Measurements from ENCODE around the gene ENO1.
A peak's percentile ranks its signal among the peaks of the same experiment; 100 is the strongest.
"Not testable (repeated sequence)": the region's sequence is repeated elsewhere in the genome, so short reads cannot be mapped to it uniquely, and the experiment has no call there.

ENO1 gene

GRCh38 chr1:8841395-8841794, 37.1 kb downstream of the ENO1 start:
- no peak for DNase-seq

DNA sequence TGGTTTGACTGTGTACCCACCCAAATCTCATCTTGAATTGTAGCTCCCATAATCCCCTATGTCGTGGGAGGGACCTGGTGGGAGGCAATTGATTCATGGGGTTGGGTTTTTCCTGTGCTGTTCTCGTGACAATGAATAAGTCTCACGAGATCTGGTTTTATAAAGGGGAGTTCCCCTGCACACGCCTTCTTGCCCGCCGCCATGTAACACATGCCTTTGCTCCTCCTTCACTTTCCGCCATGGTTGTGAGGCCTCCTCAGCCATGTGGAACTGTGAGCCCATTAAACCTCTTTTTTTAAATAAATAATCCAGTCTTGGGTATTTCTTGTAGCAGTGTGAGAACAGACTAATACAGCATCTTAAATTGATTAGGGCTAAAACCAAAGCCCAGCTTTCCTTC, 38.5 kb downstream of the ENO1 start:
- DNase-seq: no peak

GRCh38 chr1:8835941-8836643, 42.4 kb downstream of the ENO1 start:
- DNase-seq: no peak

GRCh38 chr1:8831340-8831739, 47.1 kb downstream of the ENO1 start:
- no peak for DNase-seq

GRCh38 chr1:8830732-8831131, 47.8 kb downstream of the ENO1 start:
- DNase-seq: not testable (repeated sequence)

DNA sequence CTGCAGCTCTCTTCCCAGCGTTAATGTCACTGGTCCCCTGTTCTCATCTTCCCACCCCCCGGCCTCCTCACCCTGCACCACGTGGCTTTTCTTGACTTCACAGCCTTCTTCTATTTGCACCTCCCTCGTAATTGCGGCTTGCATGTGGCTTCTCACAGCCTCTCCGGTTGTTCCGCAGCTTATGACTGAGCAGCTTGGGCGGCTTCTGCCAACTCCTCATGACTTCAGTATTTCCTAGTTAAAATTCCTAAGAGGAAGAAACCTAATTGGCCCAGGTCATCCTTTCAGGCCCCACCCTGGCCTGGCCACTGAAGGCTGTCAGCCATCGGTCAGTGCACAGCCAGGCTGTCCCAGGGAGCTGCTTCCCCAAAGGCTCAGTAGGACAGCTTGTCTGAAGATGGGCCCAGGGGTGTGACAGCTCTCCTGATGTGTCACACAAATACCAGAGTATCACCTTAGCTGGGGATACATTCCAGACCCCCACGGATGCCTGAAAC, 52.5 kb downstream of the ENO1 start:
- DNase-seq: no peak

- no peak for DNase-seq
Measured at GRCh38 chr1:8823295-8823664, 55.2 kb downstream of the ENO1 start.

GRCh38 chr1:8822373-8823294, 55.9 kb downstream of the ENO1 start:
- peak; percentile 29 for DNase-seq

GRCh38 chr1:8821084-8821483, 57.4 kb downstream of the ENO1 start:
- DNase-seq: peak; percentile 23

GRCh38 chr1:8818789-8819188, 59.7 kb downstream of the ENO1 start:
- DNase-seq: not testable (repeated sequence)

- DNase-seq: no peak
Measured at GRCh38 chr1:8818325-8818775, 60.1 kb downstream of the ENO1 start.

- DNase-seq: peak; percentile 86
Measured at GRCh38 chr1:8817412-8818324, 60.8 kb downstream of the ENO1 start, which contains the start of gene RERE. TSS of gene RERE (minus strand) at chr1:8817640.

GRCh38 chr1:8816831-8817411, 61.6 kb downstream of the ENO1 start:
- DNase-seq: peak; percentile 19

- no peak for DNase-seq
Measured at GRCh38 chr1:8816264-8816663, 62.2 kb downstream of the ENO1 start.

DNA sequence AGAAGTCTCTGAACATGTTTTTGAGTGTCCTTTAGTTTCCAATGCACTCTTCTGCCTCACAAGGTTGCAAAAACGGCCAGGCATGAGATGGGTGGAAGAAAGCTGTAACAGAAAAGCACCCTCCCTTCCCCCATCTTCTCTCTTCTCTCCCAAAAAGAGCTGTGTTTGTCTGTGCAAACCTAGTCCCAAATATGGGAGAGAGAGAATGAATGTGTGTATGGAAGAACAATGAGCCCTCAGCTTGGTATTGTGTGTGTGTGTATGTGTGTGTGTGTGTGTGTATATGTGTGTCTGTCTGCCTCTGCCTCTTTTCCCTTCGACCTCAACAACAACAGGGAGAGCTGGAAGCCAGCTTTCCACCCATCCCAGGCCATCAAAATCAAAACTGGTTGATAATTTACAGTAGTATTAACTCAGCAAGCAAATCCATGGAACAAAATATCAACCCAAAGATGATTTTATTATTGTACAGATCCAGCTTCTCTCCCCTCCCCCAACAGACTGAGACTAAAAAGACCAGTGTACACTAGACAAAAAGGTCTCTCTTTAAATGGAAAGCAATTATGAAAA, 62.8 kb downstream of the ENO1 start:
- no peak for DNase-seq

DNA sequence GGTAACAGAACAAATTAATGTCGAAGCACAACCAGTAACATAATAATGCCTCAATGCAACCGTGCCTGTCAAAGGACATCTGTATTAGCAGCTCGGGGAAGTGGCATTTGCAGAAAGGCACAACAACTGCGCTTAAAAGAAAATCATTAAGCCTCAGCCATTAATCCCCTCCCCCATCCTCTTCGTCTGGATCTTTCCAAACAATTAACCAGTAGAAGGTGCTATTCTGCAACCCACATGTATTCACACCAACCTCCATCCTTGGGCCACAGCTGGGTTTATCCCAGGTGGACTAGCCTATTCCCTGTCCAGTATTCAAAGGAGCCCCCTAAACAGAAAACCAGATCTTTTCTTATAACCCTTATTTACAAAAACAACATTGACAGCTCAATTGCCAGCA, 63.6 kb downstream of the ENO1 start:
- no peak for DNase-seq

DNA sequence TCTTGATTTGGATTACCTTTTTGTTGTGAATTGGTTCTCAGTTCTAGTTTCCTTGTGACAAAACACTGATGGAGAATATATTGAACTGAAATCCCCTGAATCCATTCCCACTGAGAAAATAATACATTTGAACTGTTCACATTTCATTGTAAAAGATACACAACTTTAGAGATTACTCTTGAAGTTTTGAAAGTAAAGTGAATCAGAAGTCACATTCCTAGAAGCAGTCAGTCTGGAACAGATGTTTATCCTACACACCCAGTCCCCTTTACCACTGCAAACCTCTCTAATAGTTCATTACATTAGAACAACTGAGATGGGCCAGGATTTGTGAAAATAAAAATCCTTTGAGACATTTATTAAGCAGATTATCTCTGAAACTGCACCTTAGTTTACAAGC, 64.5 kb downstream of the ENO1 start:
- DNase-seq: no peak

GRCh38 chr1:8813016-8813763, 65.3 kb downstream of the ENO1 start:
- DNase-seq: no peak

DNA sequence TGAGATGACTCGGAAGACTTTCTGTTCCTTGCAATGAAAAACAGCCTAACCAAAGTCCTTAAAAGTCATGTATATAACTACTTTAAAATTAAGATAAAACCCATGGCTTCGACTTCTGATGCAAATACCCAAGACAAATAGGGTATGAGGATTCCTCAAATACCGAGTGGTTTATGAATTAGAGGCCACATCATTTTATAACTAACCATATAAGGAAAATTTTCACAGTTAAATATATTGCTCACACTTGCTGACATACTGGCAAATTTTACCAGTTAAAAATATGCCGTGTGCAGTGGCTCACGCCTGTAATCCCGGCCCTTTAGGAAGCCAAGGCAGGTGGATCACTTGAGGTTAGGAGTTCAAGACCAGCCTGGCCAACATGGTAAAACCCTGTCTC, 66.4 kb downstream of the ENO1 start:
- DNase-seq: no peak
